WI38 (cell line): Measurements from ENCODE around the gene ZNF214.

Source experiments
- H3K4me3 ChIP-seq: 2 replicates; pipeline ENCODE4 v1.5.1; 2011; ENCODE audit warnings: low read depth, mild to moderate bottlenecking, control low read depth, low read length
- TF ChIP-seq, protein P1 (sequence below): IDR thresholded peaks from 2 replicates; pipeline ENCODE4 v1.5.1; 2012; ENCODE audit warnings: low read depth, mild to moderate bottlenecking, control low read depth, low read length

The ZNF214 gene

DNA sequence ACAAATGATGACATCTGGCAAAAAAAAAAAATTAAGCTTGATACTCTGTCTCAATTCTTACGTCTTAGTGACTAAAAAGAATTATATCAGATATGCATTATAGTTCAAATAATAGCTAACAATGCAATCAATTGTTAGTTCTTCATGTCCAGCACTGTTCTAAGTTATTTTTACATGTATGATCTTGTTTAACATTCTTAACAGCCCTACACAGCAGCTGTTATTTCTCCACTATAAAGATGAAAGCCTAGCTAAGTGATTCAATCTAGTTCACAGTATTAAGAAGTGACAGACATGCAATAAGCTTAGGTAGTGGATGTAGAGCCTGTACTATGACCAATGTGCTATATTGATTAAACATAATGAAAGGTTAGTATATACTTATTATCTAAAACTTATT is 4.1 kb downstream of the ZNF214 start:
- TF ChIP-seq, protein P1, sequence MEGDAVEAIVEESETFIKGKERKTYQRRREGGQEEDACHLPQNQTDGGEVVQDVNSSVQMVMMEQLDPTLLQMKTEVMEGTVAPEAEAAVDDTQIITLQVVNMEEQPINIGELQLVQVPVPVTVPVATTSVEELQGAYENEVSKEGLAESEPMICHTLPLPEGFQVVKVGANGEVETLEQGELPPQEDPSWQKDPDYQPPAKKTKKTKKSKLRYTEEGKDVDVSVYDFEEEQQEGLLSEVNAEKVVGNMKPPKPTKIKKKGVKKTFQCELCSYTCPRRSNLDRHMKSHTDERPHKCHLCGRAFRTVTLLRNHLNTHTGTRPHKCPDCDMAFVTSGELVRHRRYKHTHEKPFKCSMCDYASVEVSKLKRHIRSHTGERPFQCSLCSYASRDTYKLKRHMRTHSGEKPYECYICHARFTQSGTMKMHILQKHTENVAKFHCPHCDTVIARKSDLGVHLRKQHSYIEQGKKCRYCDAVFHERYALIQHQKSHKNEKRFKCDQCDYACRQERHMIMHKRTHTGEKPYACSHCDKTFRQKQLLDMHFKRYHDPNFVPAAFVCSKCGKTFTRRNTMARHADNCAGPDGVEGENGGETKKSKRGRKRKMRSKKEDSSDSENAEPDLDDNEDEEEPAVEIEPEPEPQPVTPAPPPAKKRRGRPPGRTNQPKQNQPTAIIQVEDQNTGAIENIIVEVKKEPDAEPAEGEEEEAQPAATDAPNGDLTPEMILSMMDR, result no peak

GRCh38 chr11:7014118-7014517 is 6.0 kb downstream of the ZNF214 start:
- TF ChIP-seq, protein P1, result no peak
- H3K4me3 ChIP-seq, result no peak overlapping the region

More for the DNA sequence above, 4.1 kb downstream of the ZNF214 start:
- no peak overlapping the region for H3K4me3 ChIP-seq

GRCh38 chr11:7004482-7004881 is 15.7 kb downstream of the ZNF214 start:
- H3K4me3 ChIP-seq, result no peak overlapping the region
- TF ChIP-seq, protein P1, result no peak

GRCh38 chr11:6995703-6996102 is 24.4 kb downstream of the ZNF214 start:
- H3K4me3 ChIP-seq, result no peak overlapping the region
- TF ChIP-seq, protein P1, result no peak

GRCh38 chr11:6992457-6993417 is 27.4 kb downstream of the ZNF214 start:
- TF ChIP-seq, protein P1, result no peak
- H3K4me3 ChIP-seq, result 0 out of 2 replicates have a peak overlapping the region, but pooled peaks have one; percentile 1

- 0 out of 2 replicates have a peak overlapping the region, but pooled peaks have one; percentile 1 for H3K4me3 ChIP-seq
- TF ChIP-seq, protein P1, result no peak
Measured at GRCh38 chr11:6992026-6992425, 28.1 kb downstream of the ZNF214 start.

DNA sequence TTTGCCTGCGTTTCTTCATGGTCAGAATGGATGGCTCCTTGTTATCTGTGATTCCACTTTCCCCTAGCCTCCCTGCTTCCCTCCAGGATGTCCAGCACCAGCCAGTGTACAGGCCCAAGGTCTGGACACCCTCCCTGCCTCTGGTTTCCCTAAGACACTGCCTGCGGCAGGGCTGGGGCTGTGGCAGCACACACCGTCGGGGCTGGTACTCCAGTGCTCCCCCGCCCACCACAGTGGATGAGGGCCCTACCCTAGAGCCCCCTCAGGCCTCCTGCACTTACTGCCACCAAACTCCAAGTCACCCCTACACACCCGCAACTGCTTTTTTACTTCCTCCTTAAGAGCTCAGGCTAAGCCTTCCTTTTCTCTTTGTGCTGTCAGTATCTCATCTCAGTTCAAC is 28.9 kb downstream of the ZNF214 start:
- TF ChIP-seq, protein P1, result no peak
- no peak overlapping the region for H3K4me3 ChIP-seq
